ENCODE data around the gene TTC9B.

DNA sequence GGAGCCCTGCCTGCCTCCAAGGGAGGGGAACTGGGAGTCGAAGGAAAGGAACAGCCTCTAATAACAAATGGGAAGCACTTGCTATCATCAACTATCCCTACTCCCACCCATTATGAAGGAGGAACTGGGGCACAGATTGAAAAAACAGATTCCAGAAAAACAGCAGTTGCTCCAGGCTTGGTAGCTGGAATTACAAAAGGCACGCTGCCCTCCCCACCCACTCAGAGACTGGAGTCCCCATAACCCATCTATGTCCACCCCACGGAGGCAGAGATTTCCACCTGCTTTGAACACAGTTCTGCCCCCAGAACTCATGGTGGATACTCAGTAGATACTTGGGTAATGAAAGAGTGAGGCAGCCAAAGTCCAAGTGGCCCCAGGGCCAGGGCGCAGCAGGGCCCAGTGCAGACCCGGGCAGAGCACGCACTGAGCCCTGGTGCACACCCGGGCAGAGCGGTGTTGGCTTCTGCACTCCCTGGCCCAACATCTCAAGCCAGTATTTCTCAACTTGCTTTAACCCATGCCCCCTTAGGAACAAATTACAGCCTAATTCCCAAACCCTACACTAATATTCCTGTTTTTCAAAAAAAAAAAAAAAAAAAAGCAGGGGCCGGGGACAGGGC is 27.4 kb upstream of the TTC9B start:
- TF ChIP-seq, protein P1, sequence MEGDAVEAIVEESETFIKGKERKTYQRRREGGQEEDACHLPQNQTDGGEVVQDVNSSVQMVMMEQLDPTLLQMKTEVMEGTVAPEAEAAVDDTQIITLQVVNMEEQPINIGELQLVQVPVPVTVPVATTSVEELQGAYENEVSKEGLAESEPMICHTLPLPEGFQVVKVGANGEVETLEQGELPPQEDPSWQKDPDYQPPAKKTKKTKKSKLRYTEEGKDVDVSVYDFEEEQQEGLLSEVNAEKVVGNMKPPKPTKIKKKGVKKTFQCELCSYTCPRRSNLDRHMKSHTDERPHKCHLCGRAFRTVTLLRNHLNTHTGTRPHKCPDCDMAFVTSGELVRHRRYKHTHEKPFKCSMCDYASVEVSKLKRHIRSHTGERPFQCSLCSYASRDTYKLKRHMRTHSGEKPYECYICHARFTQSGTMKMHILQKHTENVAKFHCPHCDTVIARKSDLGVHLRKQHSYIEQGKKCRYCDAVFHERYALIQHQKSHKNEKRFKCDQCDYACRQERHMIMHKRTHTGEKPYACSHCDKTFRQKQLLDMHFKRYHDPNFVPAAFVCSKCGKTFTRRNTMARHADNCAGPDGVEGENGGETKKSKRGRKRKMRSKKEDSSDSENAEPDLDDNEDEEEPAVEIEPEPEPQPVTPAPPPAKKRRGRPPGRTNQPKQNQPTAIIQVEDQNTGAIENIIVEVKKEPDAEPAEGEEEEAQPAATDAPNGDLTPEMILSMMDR (IDR thresholded peaks at IDR 0.05) = no peak
- TF ChIP-seq EZH2 (IDR thresholded peaks at IDR 0.05; ENCODE audit: borderline replicate concordance, insufficient read depth, low read depth, low read length, poor library complexity, severe bottlenecking) = no peak
